Right lobe of liver (tissue), 4 donors: ENCODE results near the gene CHI3L1.

ENCODE experiments used
- CTCF ChIP-seq, 4 donors: fragments of 200-600 bp in 3 of 4; fragments of 450-650 bp in 1 of 4; IDR thresholded peaks; one replicate each; pipeline versions ENCODE4 v1.5.1 to v1.8.0; 2016 to 2022; ENCODE audit warnings: antibody characterized with exemption in 4 of 4, mild to moderate bottlenecking in 2 of 4
- POLR2A ChIP-seq: fragments of 450-650 bp; IDR thresholded peaks from one replicate; pipeline ENCODE4 v1.6.1; 2017; ENCODE audit warnings: antibody characterized with exemption, mild to moderate bottlenecking
- donor health status: DM: no; HTN: no; CAD: no.
- donor health status: DM: no; HTN: no; CAD: no.
- donor health status: DM: no; HTN: yes; CAD: no.

DNA sequence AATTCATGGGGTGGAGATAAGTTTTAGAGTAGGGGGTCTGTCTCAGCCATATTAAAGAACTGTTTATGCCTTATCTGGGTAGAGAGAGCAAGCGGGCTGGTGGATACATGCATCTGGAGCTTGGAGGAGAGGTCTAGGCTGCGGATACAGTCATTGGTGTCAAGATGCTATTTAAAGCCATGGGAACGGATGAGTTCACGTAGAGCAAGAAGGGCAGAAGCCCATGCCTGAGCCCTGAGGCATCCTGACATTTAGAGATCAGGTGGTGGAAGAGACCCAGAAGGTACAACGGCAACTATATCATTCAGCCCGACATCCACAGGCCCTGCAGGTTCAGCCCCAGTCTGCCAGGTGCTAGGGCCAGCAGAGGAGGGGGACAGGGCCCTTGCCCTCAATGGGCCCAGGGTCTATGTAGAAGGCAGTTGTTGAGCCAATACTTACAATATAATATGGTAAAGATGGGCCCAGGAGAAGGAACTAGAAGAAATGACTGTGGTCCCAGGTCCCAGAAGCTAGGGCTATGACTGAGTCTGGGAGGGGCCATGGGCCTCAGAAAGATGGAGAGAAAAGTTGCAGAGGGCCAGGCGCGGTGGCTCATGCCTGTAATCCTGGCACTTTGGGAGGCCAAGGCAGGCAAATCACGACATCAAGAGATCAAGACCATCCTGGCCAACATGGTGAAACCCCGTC, 15.2 kb upstream of the CHI3L1 start:
- TF ChIP-seq CTCF (IDR thresholded peaks at IDR 0.05) (no peak), POLR2A (no peak)
